GM10847 (cell line): ENCODE measurements around the gene ZC2HC1B.

Experiments used
- POLR2A ChIP-seq: IDR thresholded peaks from 2 replicates; pipeline ENCODE4 v1.6.1; 2011; ENCODE audit not compliant: insufficient read length; ENCODE audit errors: extremely low read depth

The ZC2HC1B gene

GRCh38 chr6:143969077-143969476, 104.8 kb downstream of the ZC2HC1B start:
- no peak for TF ChIP-seq POLR2A

- no peak for TF ChIP-seq POLR2A
Measured at GRCh38 chr6:143970456-143971218, 106.4 kb downstream of the ZC2HC1B start.

- TF ChIP-seq POLR2A: no peak
Measured at GRCh38 chr6:143971482-143972205, 107.4 kb downstream of the ZC2HC1B start.

GRCh38 chr6:143973097-143973966, 109.1 kb downstream of the ZC2HC1B start:
- TF ChIP-seq POLR2A: no peak

GRCh38 chr6:143974089-143974488, 109.8 kb downstream of the ZC2HC1B start:
- no peak for TF ChIP-seq POLR2A

- TF ChIP-seq POLR2A: no peak
Measured at GRCh38 chr6:143976806-143977349, 112.6 kb downstream of the ZC2HC1B start.

GRCh38 chr6:143980921-143981320, 116.6 kb downstream of the ZC2HC1B start:
- TF ChIP-seq POLR2A: no peak

- no peak for TF ChIP-seq POLR2A
Measured at GRCh38 chr6:143982968-143983367, 118.7 kb downstream of the ZC2HC1B start.

GRCh38 chr6:143984666-143985065, 120.4 kb downstream of the ZC2HC1B start:
- no peak for TF ChIP-seq POLR2A

- TF ChIP-seq POLR2A: no peak
Measured at GRCh38 chr6:143986463-143987065, 122.3 kb downstream of the ZC2HC1B start.
